DND-41 (cell line): ENCODE data around the gene TCAP.

Experiments used
- ATAC-seq: fragments of 200-7000 bp; cut with Tn5 transposase; 3 replicates; pipeline ENCODE4 v1.9.1; 2021; ENCODE audit warnings: low read depth; ENCODE audit not compliant: insufficient read depth
- DNase-seq: peaks from one replicate; pipeline ENCODE4 v3.0.0-alpha.2; 2020
- H2AFZ ChIP-seq: 2 replicates; pipeline ENCODE4 v1.6.0; 2012; ENCODE audit warnings: low read depth, low read length
- H3K27ac ChIP-seq: 2 replicates; pipeline ENCODE4 v1.5.1; 2012; ENCODE audit warnings: low read length, inconsistent platforms
- H3K27me3 ChIP-seq: fragments of 200-600 bp; sonication (generic); 2 replicates; pipeline ENCODE4 v1.6.0; 2012; ENCODE audit warnings: low read length, mild to moderate bottlenecking, inconsistent platforms; ENCODE audit not compliant: insufficient read depth, poor library complexity
- H3K36me3 ChIP-seq: 2 replicates; pipeline ENCODE4 v1.5.1; 2012; ENCODE audit warnings: low read length, inconsistent platforms; ENCODE audit not compliant: insufficient read depth
- H3K4me1 ChIP-seq: 2 replicates; pipeline ENCODE4 v1.5.1; 2012; ENCODE audit warnings: mild to moderate bottlenecking, low read length; ENCODE audit not compliant: insufficient read depth
- H3K4me2 ChIP-seq: 2 replicates; pipeline ENCODE4 v1.6.0; 2012; ENCODE audit warnings: mild to moderate bottlenecking, moderate library complexity, low read length, inconsistent platforms; ENCODE audit not compliant: insufficient read depth
- H3K4me3 ChIP-seq, 2 experiments: fragments of 200-600 bp in 1 of 2; shearing (Covaris generic) in 1 of 2; 2 replicates each; pipeline ENCODE4 v1.5.1; 2012 to 2016; ENCODE audit warnings: inconsistent platforms in 2 of 2, low read length in 2 of 2, mild to moderate bottlenecking in 2 of 2, low read depth in 1 of 2, moderate library complexity in 1 of 2
- H3K79me2 ChIP-seq: 2 replicates; pipeline ENCODE4 v1.6.0; 2012; ENCODE audit warnings: low read length, inconsistent platforms; ENCODE audit not compliant: insufficient read depth
- H3K9ac ChIP-seq: 2 replicates; pipeline ENCODE4 v1.6.0; 2012; ENCODE audit warnings: low read depth, mild to moderate bottlenecking, inconsistent platforms, low read length, moderate library complexity
- H3K9me3 ChIP-seq: 2 replicates; pipeline ENCODE4 v1.5.1; 2012; ENCODE audit warnings: low read length, moderate library complexity, mild to moderate bottlenecking, inconsistent platforms; ENCODE audit not compliant: insufficient read depth, severe bottlenecking
- H4K20me1 ChIP-seq: 2 replicates; pipeline ENCODE4 v1.6.0; 2012; ENCODE audit warnings: low read length; ENCODE audit not compliant: insufficient read depth
- EZH2 ChIP-seq: IDR thresholded peaks from 3 replicates; pipeline ENCODE4 v1.6.1; 2012; ENCODE audit warnings: borderline replicate concordance, low read depth, mild to moderate bottlenecking, moderate library complexity, low read length, inconsistent platforms; ENCODE audit not compliant: severe bottlenecking
- TF ChIP-seq, protein P1 (sequence below): IDR thresholded peaks from 2 replicates; pipeline ENCODE4 v1.5.1; 2012; ENCODE audit warnings: borderline replicate concordance, low read length, moderate library complexity, mild to moderate bottlenecking; ENCODE audit not compliant: poor library complexity, severe bottlenecking; ENCODE audit errors: extremely low read depth

The TCAP gene

GRCh38 chr17:39669897-39670735 lies 5.0 kb downstream of the TCAP start:
- Histone ChIP-seq H3K27me3 (no peaks in the 10 kb centered on the region), H3K4me2 (no peak overlapping the region), H3K79me2 (no peaks in the 10 kb centered on the region), H2AFZ (no peak overlapping the region), H3K36me3 (no peaks in the 10 kb centered on the region), H3K9ac (no peak overlapping the region), H3K27ac (no peak overlapping the region), H3K9me3 (no peaks in the 10 kb centered on the region), H3K4me1 (no peaks in the 10 kb centered on the region), H3K4me3 (no peak overlapping the region), H4K20me1 (peaks cover 7% of the 10 kb centered on the region; the same call in 1 of the 2 replicates)
- TF ChIP-seq EZH2: no peak
- TF ChIP-seq, protein P1, sequence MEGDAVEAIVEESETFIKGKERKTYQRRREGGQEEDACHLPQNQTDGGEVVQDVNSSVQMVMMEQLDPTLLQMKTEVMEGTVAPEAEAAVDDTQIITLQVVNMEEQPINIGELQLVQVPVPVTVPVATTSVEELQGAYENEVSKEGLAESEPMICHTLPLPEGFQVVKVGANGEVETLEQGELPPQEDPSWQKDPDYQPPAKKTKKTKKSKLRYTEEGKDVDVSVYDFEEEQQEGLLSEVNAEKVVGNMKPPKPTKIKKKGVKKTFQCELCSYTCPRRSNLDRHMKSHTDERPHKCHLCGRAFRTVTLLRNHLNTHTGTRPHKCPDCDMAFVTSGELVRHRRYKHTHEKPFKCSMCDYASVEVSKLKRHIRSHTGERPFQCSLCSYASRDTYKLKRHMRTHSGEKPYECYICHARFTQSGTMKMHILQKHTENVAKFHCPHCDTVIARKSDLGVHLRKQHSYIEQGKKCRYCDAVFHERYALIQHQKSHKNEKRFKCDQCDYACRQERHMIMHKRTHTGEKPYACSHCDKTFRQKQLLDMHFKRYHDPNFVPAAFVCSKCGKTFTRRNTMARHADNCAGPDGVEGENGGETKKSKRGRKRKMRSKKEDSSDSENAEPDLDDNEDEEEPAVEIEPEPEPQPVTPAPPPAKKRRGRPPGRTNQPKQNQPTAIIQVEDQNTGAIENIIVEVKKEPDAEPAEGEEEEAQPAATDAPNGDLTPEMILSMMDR: no peak
- ATAC-seq: no peak
- DNase-seq: no peak

GRCh38 chr17:39670746-39671145 lies 5.6 kb downstream of the TCAP start:
- Histone ChIP-seq H3K4me2 (no peak overlapping the region), H4K20me1 (peaks cover 5% of the 10 kb centered on the region; the same call in 1 of the 2 replicates), H3K9me3 (no peaks in the 10 kb centered on the region), H3K79me2 (no peaks in the 10 kb centered on the region), H3K9ac (no peak overlapping the region), H3K4me1 (no peaks in the 10 kb centered on the region), H2AFZ (no peak overlapping the region), H3K4me3 (no peak overlapping the region), H3K27ac (no peak overlapping the region), H3K27me3 (no peaks in the 10 kb centered on the region), H3K36me3 (no peaks in the 10 kb centered on the region)
- no peak for ATAC-seq
- no peak for DNase-seq
- TF ChIP-seq, protein P1: no peak
- no peak for TF ChIP-seq EZH2

DNA sequence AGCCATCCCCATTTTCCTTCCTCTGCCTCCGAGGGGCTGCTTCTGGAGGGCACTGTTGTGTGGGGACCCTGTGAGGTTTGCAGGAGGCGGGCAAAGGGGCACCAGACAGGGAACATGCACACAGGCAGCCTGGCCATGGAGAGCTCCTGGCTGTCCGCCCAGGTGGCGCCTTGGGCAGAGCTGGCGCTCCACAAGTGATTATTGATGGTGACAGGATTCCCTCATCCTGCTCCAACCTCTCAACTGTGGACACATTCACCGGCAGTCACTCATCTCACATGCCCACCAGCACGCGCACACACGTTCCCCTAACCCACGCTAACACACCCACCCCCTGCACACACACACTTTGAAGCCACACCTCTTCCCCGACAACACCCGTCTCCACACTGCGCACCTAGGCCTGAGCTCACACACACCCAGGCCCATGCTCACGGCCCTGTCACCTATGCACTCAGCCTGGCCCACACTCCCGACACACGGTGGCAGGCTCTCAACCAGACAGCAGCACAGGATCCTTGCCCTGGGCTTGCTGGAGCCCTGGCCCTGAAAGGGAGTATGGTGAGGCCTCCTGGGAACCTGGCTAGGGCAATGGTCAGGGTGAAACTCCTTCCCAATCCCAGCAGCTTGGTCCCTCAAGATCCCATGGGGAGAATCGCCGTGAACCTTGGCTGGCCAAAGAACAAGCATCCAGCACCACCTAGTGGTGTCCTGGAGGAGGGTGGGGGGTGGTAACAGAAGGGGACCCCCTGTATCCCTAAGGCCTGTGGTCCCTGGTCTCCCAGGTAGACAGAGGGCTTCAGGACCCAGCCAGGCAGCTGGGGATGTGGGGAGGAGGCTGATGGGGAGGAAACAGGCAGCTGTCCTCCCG lies 6.7 kb downstream of the TCAP start:
- TF ChIP-seq EZH2: no peak
- TF ChIP-seq, protein P1: peak; percentile 62
- H3K4me3 ChIP-seq: no peak overlapping the region
- ATAC-seq (peak; percentile 52; the same call in 1 of the 3 replicates), DNase-seq (peak; percentile 17)
- no peaks in the 10 kb centered on the region for H3K4me1 ChIP-seq
- no peaks in the 10 kb centered on the region for H3K27me3 ChIP-seq
- H4K20me1 ChIP-seq: 0 out of 2 replicates have a peak, but pooled peaks cover 3% of the 10 kb centered on the region
- H3K9ac ChIP-seq: no peak overlapping the region
- H3K36me3 ChIP-seq: 0 out of 2 replicates have a peak, but pooled peaks cover 5% of the 10 kb centered on the region
- no peak overlapping the region for H3K27ac ChIP-seq
- no peak overlapping the region for H3K4me2 ChIP-seq
- H3K79me2 ChIP-seq: no peaks in the 10 kb centered on the region
- H2AFZ ChIP-seq: no peak overlapping the region
- H3K9me3 ChIP-seq: no peaks in the 10 kb centered on the region
